Activated gamma-delta T cell treated with Interleukin-2 at 50 U/mL for 16 hours (primary cell): ENCODE measurements around the gene RSF1.
"Not testable (repeated sequence)": the region's sequence is repeated elsewhere in the genome, so short reads cannot be mapped to it uniquely, and the experiment has no call there.

Experiments
- DNase-seq: peaks from one replicate; pipeline ENCODE4 v3.0.0-alpha.2; 2020

RSF1 gene

DNA sequence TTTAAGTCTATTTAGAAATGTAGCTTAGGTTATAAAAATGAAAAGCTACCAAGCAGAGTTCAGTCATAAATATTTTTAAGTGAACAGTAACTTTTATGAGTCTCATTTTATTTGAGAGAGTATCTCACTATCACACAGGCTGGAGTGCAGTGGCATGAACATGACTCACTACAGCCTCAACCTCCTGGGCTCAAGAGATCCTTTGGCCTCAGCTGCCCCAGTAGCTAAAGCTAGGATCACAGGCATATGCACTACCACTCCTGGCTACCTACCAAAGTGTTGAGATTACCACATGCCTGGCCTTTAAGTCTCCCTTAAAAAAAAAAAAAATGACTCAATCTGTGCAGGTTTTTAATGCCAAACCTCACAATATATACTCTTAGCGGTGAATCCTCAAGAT, 148.3 kb downstream of the RSF1 start:
- DNase-seq, result no peak

DNA sequence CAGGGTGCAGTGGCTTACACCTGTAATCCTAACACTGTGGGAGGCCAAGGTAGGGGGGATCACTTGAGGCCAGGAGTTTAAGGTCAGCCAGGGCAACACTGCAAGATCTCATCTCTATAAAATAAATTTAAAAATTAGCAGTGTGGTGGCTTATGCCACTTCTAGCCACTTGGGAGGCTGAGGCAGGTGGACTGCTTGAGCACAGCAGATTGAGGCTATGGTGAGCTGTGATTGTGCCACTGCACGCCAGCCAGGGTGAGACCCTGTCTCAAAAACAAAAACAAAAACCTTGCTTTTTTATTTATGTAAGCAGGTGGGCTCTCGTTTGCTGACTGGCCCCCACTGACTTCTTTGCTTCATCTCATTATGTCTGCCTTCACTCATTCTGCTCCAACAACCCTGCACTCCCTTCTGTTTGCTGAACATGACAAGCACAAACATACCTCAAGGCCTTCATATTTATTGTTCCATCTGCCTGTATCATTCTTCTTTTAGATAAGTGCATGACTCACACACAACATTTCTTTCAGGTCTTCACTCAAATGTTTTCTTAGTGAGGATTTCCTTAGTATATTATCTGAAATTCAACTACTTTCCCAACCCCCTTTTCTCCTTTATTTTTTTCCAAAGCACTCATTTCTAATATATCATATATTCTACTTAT, 150.5 kb downstream of the RSF1 start:
- no peak for DNase-seq

DNA sequence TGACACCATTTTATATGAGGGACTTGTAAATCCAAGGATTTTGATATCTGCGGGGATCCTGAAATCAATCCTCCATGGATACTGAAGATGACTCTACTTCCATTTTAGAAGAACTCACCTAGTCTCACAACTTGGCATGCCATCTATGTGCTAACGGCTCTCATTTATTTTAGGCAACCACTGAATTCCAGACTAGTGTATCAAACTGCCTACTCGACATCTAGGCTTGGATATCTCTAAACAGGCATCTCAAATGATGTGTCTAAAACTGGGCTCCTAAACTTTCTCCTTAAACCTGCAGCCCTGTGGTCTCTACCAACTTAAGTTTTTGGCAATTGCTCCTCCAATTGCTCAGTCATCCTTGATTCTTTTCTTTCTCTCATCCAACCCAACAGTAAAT, 151.8 kb downstream of the RSF1 start:
- DNase-seq, result no peak

DNA sequence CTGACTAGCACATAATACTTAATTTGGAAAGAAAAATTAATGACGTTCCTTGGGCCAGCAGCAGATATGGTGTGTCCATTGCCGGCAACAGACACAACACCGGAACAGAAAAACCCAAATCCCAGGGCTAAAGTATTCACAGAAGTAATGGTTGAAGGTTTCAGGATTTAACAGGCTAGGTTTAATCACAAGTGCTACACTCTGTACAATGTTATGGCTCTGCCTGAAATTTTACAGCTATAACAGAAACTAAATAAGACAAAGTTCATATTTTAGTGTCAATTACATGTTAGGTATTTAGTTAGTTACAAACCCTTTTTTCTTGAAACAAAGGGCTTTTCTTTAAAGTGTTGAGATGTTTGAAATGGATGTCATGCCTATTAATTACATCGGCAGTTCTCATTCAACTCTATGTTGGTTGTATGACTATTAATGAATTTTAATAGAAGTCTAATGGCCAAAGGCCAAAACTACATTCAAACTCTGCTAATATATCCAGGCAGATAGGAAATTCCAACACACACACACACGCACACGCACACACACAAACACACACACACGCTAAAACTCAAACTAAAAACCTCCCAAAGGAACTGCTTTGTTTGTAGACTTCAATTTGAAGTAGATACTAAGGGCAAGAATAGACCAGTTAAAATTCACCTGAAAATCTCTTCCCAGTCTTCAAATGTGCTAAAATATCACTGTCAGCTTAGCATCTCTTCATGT, 155.1 kb downstream of the RSF1 start:
- no peak for DNase-seq

DNA sequence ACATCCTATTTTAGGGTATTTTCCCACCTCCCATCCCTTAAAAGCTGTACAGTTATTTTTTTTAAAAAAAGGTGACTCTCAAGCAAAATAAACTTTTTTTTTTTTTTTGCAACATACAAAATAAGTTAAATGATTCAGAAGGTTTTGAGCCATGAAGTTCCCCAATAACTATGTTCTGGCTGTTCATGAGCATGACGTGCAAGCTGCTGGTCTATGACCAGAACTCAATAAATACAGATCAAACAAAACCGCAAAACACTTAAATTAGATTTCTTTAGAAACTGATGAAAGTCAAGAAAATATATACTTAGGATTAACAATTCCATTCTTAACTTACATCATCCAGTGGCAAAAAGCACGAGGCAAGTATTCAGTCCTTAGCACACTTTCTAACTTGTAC, 158.9 kb downstream of the RSF1 start:
- no peak for DNase-seq

DNA sequence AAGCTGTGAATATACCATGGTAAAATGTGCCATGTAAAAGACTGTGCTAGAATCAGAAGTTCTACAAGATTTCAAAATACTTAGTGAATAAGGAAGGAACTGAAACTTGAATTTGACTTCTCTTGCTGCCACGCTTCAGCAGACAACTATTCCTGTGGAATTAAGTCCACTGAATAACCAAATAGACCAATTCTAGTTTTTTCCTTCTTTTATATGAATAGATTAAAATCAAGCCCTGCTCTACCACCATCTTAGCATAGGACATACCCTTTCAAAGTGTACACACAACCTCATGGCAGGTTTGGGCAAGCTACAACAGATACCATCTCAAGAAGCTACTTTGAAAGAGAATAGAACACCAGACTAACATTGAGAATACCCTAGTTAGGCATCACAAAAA, 159.6 kb downstream of the RSF1 start:
- no peak for DNase-seq

DNA sequence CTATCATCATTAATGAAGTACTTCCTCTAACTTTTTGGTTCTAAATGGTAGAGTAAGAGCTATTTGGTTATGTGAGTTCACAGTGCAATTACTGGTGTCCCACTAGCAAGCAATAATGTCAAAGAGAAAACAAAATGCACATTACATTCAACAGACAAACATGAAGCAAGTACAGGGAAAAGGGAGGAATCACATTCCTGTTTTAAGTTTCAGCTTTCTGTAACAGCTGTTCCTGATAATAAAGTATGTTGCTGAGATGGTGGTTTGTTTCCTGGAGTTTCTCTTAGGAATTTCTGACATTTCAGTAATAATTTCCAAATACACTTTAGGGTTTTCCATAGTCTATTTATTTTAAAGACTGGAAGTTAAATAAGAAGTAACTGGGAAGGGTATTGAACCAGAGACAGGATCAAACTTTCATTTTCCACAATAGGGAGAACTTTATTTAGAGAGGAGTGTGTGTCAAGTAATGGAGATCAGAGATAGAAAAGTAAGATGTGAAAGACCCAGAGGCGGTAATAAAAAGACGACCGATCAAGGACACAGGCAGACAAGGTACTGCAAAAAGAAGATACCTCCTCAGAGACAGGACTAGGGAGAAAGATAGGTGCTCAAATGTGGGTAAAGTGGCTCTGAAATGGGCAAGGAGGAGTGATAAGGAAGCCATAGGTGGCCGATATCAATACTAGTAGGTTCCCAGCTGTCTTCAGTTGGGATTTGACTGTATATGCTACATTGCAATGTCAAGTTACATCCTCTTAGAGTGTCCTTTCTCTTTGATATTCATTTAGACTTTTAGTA, 162.1 kb downstream of the RSF1 start:
- DNase-seq, result no peak

DNA sequence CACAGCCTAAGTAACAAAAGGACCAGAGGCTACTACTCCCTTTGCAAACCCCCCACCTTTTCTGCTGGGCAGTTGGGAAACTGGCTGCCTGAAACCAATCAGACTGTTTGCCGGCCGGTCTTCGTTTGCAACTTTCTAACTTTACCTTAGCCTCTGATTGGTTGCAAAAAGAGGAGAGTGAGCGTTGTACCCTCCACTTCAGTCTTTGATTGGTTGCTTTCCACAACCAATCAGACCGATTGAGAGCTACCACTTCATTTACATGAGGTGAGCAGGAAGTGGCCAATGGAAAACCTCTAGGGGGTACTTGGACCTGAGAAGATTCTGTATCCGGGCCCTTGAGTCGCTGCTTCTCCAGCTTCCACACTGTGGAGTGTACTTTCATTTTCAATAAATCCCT, 164.2 kb downstream of the RSF1 start:
- no peak for DNase-seq

DNA sequence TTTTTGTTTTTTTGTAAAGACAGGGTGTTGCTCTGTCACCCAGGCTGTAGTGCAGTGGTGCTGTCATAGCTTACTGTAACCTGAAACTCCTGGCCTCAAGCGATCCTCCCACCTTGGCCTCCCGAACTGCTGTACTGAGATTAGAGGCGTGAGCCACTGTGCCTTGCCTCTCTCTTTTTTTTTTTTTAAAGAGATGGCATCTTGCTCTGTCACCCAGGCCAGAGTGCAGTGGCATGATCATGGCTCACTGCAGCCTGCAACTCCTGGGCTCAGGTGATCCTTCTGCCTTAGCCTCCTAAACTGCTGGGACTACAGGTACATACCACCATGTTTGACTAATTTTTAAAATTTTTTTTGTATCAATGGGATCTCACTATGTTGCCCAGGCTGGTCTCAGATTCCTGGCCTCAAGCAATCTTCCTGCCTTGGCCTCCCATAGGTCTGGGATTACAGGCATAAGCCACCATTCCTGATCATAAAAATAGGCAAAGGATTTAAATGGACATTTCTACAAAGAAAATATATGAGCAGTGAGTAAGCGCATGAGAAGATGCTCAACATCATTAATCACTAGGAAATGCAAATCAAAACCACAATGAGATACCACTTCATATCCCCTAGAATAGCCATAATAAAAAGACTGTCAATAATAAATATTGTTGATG, 165.6 kb downstream of the RSF1 start:
- DNase-seq, result no peak

DNA sequence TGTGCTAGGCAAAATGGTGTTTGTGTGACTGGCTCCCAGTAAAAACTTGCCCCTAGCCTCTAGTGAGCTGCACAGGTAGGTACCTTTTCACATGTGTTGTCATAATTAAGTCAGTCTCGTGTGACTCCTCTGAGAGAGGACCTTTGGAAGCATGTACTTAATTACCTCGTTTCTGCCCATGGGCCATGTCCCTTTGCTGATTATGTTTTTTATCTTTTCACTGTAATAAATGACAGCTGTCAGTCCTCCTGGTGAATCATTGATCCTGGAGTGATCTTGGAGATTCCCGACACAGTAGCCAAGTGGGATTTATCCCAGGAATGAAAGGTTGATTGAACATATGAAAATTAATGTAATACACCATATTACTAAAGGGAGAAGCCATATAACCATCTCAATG, 170.4 kb downstream of the RSF1 start:
- DNase-seq, result no peak

DNA sequence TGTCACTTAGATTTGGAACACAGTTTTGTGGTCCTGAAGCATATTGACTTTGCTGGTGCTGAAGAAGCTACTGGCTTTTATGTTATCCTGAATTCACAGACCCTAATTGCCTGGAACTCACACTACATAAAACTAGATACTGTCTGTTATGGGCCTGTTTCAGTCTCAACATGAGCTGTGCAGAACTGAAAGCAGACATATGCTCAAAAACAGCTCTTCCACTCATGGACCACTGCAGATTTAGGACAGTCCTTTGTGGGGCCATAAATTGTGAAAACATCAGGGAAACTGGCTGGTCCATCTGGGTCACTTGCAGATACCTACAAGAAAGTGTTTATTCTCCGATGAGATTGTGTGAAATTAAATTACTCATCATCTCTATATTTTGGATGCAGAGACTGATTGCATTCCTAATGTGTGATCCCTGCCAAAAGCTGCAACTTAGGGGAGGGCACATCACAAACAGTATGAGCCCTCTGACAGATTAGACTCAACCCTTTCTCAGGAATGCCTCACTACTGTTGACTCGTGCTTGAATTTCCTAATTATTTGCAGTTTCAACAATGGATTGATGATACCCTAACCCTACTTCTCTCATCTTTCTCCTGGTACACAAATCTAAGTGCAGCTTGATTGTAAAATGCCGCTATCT, 172.7 kb downstream of the RSF1 start:
- DNase-seq, result no peak

DNA sequence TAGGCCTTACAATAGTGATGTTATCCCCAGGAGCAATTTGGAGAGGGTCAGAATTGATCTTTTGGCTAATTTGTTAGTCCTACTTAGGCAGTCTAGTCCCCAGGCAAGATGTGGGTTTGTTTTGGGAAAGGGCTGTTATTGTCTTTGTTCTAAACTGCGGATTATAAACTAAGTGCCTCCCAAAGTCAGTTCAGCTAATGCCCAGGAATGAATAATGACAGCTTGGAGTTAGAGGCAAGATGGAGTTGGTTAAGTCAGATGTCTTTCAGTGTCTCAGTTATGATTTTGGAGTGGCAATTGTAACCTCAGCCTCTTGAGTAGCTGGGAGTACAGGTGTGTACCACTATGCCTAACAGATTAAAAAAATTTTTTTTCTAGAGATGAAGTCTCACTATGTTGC, 175.6 kb downstream of the RSF1 start:
- DNase-seq, result no peak

DNA sequence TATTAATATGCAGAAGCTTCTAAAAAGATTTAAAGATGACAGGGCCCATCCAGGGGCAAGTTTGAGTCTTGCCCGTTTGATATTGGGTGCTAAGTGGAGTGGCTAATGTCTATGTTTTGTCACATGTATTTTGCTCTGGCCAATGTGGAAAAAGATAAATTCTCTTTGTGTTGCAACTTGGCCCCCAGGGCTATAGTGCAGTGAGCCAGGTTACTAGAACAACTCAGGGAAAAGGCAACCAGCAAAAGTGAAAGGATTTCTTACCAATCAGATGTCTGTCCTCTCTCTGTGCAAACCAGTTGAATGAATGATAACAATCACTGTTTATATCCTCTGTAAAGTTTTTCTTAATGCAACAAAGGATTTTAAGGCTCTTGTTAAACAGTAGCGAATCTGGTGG, 178.3 kb downstream of the RSF1 start:
- DNase-seq, result no peak

DNA sequence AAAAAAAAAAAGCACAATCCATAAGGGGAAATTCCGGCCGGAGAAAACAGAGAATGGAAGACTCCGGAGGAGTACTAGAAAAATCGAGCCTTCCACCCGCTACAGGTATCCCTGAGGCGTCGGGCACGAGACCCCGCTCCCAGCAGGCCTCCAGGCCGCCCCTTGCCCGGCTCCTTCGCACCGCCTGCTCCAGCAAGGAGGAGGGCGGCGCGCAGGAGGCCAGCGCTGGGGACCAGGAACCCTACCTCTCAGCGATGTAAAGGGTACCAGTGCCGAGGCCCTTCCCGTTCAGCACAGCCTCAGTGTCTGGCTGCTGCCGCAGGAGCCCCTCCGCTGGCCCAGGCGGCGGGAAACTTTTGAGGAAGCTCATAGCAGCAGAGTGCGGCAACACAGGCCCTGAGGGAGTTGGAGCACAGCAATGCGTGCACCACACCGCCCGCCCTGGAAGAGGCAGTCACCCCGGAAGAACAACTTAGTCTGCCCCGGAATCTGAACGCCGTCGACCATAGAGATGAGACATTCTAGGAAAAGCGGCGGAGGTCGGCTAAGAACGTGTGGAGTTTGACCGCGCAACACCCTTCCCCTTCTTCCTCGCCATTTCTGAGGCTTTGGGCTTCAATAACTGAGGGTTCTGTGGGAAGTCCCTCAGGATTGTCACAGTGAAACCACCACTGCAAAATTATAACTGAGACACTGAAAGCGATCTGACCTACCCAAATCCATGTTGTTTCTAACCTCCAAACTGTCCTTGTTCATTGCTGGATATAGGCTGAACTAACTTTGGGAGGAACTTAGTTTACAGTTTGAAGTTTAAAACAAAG, 183.0 kb downstream of the RSF1 start, which contains the start of gene CLNS1A:
Gene CLNS1A (minus strand): TSS at position 450 of the 821 bp plus-strand sequence. CDS start 80 bp downstream, at position 370.
- peak; percentile 74 for DNase-seq

DNA sequence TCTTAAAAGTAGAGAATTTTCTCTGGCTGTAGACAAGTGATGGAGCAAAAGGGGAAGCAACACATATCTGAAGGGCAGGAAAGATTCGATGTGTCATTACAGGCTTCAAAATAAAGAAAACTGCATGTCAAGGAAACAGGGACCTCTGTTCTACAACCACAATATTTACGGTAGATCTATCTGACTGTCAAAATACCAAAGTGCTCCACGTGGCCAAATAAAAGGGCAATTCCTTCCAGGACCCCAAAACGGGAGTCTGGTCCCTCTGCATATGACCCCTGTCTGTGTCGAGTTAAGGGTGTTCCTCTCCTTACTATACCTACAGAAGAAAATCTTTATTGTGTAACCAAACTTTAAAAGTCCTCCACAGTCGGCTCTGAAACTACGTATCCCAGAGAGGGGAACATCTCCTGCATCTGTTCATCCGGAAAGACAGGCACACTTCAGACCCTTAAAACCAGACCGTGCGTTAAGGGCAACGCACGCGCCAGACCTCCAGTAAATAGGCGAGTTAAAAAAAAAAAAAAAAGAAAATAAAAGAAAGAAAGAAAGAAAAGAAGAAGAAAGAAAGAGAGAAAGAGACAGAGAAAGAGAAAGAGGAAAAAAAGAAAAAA, 183.7 kb downstream of the RSF1 start:
- no peak for DNase-seq

DNA sequence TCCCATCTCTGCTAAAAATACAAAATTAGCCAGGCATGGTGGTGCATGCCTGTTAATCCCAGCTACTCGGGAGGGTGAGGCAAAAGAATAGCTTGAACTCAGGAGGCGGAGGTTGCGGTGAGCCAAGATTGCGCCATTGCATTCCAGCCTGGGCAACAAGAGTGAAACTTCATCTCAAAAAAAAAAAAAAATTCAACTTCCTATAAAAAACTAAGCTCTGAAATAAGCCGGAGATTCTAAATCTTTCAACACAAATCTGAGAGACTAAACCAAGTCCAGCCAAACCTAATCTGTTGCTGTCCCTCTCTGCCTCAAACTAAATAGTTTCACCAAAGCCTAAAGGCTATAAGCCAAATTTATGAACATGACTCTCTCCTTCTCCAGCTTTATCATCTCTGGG, 186.6 kb downstream of the RSF1 start:
- DNase-seq, result not testable (repeated sequence)

DNA sequence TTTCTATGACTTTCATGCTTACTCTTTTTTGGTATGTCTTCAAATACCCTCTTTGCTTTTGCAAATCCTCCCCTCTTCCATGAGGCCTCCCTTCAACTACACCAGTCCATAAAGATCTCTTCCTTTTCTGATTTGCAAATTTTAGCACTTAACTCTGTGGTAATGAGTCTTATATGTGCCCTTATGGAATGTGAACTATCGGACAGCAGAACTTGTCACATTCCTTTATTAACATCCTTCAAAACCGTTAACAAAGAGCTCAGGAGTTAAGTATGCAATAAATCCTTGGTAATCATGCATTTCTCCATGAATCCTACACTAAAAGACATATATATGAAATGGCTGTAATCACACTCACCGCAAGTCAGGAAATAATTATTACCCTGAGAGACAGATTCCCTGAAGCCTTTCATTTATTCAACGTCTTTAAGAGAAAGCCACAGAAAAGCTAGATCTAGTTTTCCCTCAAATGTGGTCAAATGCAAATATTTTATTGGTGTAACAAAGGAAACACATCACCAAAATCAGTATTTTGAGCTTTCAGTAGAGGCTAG, 190.3 kb downstream of the RSF1 start:
- no peak for DNase-seq

DNA sequence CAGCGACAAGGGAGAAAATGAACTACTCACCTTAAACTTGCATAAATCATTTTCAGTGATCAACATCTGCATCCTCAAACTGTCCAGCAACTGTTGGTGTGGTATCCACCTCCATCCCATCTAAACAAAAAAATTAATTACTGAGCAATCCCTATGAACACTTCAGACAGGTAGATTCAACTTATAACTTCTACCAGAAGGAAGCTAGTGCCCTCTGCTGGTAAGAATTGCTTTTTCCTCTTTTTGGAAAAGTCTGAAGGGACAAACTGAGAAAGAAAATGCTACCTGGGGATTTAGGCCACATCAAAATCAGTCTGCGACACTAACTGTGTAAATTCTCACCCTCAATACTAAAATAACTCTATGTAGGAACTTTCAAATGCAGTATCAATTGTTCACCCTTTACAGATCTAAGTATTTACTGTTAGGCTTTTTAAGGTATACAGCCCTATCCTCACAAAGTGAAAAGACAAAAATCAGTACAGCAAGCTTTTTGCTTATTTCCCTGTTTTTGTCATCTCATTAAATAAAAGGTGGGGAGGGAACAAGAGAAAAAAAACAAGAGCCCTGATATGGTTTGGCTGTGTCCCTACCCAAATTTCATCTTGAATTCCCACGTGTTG, 200.8 kb downstream of the RSF1 start:
- no peak for DNase-seq

DNA sequence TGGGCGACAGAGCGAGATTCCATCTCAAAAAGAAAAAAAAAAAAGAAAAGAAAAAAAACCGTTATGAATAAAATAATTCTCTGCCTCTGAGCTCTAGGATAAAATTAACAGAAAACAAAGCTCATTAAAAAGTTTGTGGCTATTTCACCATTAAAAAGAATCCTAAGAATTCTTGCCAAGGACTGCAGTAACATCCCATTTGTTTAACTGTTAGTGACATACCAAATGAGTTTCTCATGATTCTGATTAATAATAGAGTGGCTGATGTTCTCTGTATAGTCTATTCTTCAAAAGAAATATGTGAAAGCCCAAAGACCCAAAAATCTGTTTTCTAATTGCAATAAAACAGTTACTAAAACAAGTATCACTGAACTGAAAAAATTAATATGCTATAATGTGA, 202.6 kb downstream of the RSF1 start:
- DNase-seq, result no peak

DNA sequence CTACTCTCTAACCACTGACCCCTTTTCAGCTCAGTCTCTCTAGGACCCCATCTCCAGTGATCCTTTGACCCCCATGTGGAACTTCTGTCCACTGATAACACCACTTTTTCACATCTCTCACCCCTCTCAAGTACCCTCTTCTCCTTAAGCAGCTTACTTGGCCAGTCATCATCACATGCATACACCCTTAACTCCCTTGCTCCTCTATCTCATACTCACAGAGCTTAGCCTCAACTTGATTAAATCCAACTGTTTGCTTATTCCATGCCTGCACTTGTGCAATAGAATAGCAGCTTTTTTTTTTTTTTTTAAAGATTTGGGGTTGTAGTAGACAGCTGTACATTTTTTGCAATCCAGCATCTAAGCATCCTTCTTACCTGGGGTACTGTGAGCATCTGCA, 208.6 kb downstream of the RSF1 start:
- DNase-seq, result no peak
